Measurements from ENCODE around the gene RIPOR3. TPM values are rescaled to one million over a fixed set of nuclear protein-coding genes. Genes with fewer than 3 reads are reported as not detected.

Gene RIPOR3
- total RNA-seq, 3 donors from 2014 or later (not counting 1 experiment from before 2014, with no cell fraction given) = 0.45 TPM; not detected in 2

DNA sequence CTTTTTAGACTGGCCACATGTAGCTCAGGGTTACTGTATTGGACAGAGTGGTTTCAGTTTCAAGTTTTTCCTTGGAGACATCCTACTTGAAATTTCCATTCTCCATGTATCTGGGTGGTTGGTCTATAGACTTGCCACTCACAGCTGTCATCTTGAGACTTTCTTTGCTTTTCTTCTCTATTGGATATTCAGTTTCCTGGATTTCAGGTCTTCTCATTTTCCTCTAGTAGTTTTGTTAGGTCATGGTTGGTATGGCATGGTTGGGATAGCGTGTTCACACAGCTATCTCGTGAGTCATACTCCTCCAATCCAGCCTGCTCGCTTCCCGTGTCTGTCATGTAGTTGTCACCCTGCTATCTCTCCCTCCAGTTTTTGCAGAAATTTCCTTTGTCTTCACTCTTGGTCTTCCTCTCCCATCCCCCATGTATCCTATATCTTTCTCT is 132.8 kb downstream of the RIPOR3 start:
- Mint-ChIP-seq H3K27ac (no peak overlapping the region), H3K9me3 (no peaks in the 10 kb centered on the region), H3K4me3 (no peak overlapping the region), H3K27me3 (ENCODE audit: low read depth in 2 of 2) (no peaks in the 10 kb centered on the region), H3K4me1 (peaks cover 26 to 28% of the 10 kb centered on the region in 2 donors), H3K36me3 (peaks cover 7% of the 10 kb centered on the region)
- WGBS (ENCODE audit: insufficient coverage) = 87% methylated on average over 4 of the region's 4 CpGs
- Histone ChIP-seq H3K27ac (ENCODE audit: low read length) (no peak overlapping the region), H3K36me3 (ENCODE audit: control insufficient read depth, insufficient read depth, low read length) (peaks cover 19% of the 10 kb centered on the region), H3K4me3 (ENCODE audit: low read length) (no peak overlapping the region), H3K4me1 (ENCODE audit: control insufficient read depth, insufficient read depth, low read length) (no peaks in the 10 kb centered on the region), H3K9me3 (ENCODE audit: control insufficient read depth, insufficient read depth, low read length) (no peaks in the 10 kb centered on the region), H3K27me3 (ENCODE audit: control insufficient read depth, insufficient read depth, low read length) (no peaks in the 10 kb centered on the region)
- DNase-seq = no peak
- TF ChIP-seq, protein P1, sequence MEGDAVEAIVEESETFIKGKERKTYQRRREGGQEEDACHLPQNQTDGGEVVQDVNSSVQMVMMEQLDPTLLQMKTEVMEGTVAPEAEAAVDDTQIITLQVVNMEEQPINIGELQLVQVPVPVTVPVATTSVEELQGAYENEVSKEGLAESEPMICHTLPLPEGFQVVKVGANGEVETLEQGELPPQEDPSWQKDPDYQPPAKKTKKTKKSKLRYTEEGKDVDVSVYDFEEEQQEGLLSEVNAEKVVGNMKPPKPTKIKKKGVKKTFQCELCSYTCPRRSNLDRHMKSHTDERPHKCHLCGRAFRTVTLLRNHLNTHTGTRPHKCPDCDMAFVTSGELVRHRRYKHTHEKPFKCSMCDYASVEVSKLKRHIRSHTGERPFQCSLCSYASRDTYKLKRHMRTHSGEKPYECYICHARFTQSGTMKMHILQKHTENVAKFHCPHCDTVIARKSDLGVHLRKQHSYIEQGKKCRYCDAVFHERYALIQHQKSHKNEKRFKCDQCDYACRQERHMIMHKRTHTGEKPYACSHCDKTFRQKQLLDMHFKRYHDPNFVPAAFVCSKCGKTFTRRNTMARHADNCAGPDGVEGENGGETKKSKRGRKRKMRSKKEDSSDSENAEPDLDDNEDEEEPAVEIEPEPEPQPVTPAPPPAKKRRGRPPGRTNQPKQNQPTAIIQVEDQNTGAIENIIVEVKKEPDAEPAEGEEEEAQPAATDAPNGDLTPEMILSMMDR (IDR thresholded peaks at IDR 0.05) = no peak
- intact Hi-C loops (cut with micrococcal nuclease) = no loop called here
- ATAC-seq = no peak

DNA sequence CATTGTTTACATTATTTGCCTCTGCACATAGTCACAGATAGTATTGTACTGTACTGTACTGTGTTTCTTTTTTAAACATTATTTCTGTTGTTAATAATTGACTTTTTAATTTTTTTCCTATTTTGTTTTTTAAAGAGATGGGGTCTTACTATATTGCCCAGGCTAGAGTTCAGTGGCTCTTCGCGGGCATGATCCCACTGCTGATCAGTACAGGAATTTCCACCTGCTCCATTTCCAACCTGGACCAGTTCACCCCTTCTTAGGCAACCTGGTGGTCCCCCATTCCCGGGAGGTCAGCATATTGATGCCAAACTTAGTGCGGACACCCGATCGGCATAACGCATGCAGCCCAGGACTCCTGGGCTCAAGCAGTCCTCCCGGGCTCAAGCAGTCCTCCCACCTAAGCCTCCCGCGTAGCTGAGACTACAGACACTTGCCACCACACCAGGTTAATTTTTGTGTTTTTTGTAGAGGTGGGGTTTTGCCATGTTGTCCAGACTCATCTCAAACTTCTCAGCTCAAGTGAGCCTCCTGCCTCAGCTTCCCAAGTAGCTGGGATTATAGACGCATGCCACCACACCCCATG is 133.7 kb downstream of the RIPOR3 start:
- no peak for ATAC-seq
- H3K9me3 Mint-ChIP-seq = no peaks in the 10 kb centered on the region
- no peaks in the 10 kb centered on the region for H3K4me1 ChIP-seq (ENCODE audit: control insufficient read depth, insufficient read depth, low read length)
- no peaks in the 10 kb centered on the region for H3K9me3 ChIP-seq (ENCODE audit: control insufficient read depth, insufficient read depth, low read length)
- no peak overlapping the region for H3K4me3 ChIP-seq (ENCODE audit: low read length)
- H3K27me3 Mint-ChIP-seq (ENCODE audit: low read depth in 2 of 2) = no peaks in the 10 kb centered on the region
- no peaks in the 10 kb centered on the region for H3K36me3 Mint-ChIP-seq
- H3K27me3 ChIP-seq (ENCODE audit: control insufficient read depth, insufficient read depth, low read length) = no peaks in the 10 kb centered on the region
- H3K27ac Mint-ChIP-seq = no peak overlapping the region
- TF ChIP-seq, protein P1 (IDR thresholded peaks at IDR 0.05) = no peak
- intact Hi-C loops (cut with micrococcal nuclease) = no loop called here
- H3K27ac ChIP-seq (ENCODE audit: low read length) = no peak overlapping the region
- WGBS (ENCODE audit: insufficient coverage) = 97% methylated on average over 11 of the region's 11 CpGs
- DNase-seq = no peak
- H3K4me1 Mint-ChIP-seq = peaks cover 21 to 26% of the 10 kb centered on the region in 2 donors
- H3K36me3 ChIP-seq (ENCODE audit: control insufficient read depth, insufficient read depth, low read length) = peaks cover 16% of the 10 kb centered on the region
- H3K4me3 Mint-ChIP-seq = no peak overlapping the region

DNA sequence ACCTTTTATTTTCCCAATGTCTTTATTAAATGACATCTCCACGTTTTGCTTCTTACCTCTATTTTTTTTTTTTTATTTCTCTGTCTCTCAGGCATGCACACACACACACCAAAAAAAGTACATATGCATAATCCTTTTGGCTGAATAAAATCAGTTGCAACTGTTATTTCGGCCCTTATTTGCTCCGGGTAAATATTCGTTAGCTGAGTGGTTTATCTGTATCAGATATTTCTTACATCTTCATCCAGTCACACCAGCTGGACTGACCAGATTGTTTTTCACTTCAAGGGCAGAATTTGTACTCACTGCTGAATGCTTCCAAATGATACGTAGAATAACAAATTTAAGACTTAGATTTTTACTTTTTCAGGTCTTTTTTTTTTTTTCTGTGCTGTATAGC is 135.7 kb downstream of the RIPOR3 start:
- ATAC-seq (no peak), DNase-seq (no peak)
- Mint-ChIP-seq H3K4me1 (peaks cover 13 to 20% of the 10 kb centered on the region in 2 donors), H3K36me3 (no peaks in the 10 kb centered on the region), H3K27me3 (ENCODE audit: low read depth in 2 of 2) (no peaks in the 10 kb centered on the region), H3K4me3 (no peak overlapping the region), H3K27ac (no peak overlapping the region), H3K9me3 (no peaks in the 10 kb centered on the region)
- intact Hi-C loops (cut with micrococcal nuclease) = no loop called here
- TF ChIP-seq, protein P1 (IDR thresholded peaks at IDR 0.05) = no peak
- Histone ChIP-seq H3K4me1 (ENCODE audit: control insufficient read depth, insufficient read depth, low read length) (peaks cover 2% of the 10 kb centered on the region), H3K27me3 (ENCODE audit: control insufficient read depth, insufficient read depth, low read length) (no peaks in the 10 kb centered on the region), H3K4me3 (ENCODE audit: low read length) (no peak overlapping the region), H3K36me3 (ENCODE audit: control insufficient read depth, insufficient read depth, low read length) (no peaks in the 10 kb centered on the region), H3K27ac (ENCODE audit: low read length) (no peak overlapping the region), H3K9me3 (ENCODE audit: control insufficient read depth, insufficient read depth, low read length) (no peaks in the 10 kb centered on the region)
- 90% methylated on average over 5 of the region's 5 CpGs for WGBS (ENCODE audit: insufficient coverage)

Data from natural killer cell (primary cell).